ENCODE data around the gene POU2AF2.
"Not testable (repeated sequence)": the region's sequence is repeated elsewhere in the genome, so short reads cannot be mapped to it uniquely, and the experiment has no call there.

The POU2AF2 gene, protein sequence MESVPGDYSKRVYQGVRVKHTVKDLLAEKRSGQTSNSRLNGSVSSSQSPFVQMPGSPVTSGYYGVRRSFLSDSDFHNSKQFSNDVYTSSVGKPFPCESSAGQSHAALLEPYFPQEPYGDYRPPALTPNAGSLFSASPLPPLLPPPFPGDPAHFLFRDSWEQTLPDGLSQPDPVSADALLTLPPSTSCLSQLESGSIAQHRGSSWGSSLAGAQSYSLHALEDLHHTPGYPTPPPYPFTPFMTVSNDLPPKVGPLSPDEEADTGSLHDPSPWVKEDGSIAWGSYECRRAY
- total RNA-seq = 0 reads per million in 4 experiments

DNA sequence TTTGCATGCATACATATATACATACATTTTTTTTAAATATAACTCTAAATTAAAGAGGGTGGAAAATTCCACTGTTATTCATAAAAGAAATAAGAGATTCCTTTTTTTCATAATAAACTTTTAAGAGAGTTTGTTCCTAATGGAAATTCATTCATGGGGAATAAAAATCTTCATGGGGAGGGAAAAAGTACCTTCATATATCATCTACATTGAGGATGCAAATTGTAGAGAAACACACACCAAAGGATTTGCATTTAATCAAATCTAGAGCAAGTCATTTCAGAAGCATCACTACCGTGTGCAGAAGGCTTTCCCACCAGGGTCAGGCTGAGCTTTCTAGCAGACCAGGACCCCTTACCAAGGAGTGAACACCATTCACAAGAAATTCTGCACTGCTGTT is at the start of gene POU2AF2:
TSS of gene POU2AF2 (plus strand) at position 301 of the 400 bp plus-strand sequence. CDS start 129 bp downstream, outside the sequence.
- no peak for DNase-seq

DNA sequence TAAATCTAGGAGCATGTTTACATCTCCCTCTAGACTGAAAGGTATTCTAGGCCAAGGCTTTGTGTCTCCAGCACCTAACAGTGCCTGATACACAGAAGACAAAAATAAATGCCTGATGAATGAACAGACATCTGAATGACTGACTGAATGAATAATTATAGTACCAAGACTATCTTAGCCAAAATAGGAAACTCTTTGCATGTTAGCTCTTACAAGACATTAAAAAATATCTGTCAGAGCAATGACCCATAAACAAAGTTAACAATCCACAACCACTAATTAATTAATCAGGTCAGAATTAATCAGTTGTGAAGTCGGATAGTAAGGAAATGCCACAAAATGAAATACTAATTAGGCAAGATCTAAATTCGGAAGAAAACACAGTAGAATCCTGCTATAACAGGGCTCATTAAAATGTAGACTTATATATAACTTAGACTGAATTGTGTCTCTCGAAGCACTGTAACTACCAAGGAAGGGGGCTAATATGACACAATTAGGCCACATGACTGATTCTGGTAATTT is 45.5 kb upstream of the POU2AF2 start:
- no peak for DNase-seq

DNA sequence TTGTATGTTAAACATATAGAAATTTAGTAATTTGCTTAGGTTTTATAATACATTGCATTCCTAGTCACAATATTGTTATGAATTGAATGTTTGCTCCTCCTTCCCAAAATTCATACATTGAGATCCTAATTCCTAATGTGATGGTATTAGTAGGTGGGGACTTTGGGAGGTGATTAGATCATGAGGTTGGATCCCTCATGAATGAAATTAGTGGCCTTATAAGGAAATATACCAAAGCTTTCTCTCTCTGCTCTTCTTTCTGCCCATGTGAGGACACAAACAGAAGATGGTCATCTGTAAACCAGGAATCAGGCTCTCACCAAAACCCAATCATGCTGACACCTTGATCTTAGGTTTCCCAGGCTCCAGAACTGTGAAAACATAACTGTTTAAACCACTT is 41.3 kb upstream of the POU2AF2 start:
- no peak for DNase-seq

DNA sequence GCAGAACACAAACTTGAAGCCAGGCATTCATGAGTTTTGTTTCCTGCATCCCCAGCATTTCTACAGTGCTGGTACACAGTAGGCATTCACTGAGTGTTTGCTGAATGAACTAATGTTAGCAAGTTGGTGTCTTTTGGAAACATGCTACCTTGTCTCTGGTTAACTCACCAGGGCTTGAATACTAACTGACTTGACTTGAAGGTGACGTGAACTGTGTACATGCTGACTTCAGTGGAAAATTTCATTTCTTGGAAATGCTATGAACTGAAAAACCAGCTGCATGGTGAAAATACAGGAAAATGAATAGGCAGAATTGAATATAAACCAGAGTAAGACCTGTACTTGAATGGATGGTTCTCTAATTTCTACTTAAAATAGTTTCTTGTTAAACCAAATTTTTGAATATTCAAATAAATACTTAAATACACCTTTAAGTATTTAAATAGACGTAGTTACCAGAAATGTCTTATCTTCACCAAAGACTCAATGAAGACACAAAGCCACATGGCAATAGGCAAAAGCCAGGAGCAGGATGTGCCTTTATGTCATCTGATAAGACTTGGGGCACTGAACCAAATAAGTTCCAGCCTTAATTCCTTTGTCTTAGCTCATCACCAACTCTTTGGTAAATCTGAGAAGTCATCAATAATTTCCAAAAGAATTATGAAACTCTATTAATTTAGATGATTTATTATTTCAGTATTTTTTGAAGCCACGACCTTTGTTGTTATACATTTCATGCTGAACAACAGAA is 39.7 kb upstream of the POU2AF2 start:
- no peak for DNase-seq

DNA sequence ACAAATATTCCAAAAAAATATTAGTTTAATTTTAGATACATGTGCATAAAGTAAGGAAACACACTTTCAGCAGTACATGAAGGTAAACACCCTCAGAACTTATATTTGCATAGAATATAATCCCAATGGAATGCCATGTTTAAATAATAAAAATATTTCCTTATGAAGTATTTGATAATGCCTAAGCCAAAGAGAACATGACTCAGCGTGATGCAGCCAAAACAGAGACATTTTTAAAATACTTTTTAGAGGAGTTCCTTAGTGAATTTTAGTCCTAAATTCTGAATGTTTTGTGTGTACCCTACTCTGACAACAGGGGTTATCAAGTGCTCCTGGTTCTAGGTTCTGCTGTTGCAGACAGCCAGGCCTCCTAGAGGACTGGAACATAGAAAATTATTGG is 39.1 kb upstream of the POU2AF2 start:
- no peak for DNase-seq

DNA sequence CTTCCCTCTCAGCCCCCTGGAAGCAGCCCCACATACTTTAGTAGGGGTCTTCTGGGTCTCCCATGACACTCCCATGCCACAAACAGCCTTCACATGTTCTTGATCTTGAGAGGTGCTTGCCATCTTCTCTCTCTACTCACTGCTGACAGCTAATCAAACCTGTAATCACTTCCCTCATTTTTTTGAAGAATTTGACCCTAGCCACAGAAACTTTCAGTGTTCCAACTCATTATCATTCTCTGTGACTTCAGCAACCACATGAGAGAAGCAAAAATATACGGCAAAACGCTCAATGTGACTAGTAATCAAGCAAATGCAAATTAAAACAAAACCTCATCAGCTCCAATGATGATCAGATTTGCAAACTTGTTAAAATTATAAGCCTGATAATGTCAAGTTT is 38.3 kb upstream of the POU2AF2 start:
- no peak for DNase-seq

DNA sequence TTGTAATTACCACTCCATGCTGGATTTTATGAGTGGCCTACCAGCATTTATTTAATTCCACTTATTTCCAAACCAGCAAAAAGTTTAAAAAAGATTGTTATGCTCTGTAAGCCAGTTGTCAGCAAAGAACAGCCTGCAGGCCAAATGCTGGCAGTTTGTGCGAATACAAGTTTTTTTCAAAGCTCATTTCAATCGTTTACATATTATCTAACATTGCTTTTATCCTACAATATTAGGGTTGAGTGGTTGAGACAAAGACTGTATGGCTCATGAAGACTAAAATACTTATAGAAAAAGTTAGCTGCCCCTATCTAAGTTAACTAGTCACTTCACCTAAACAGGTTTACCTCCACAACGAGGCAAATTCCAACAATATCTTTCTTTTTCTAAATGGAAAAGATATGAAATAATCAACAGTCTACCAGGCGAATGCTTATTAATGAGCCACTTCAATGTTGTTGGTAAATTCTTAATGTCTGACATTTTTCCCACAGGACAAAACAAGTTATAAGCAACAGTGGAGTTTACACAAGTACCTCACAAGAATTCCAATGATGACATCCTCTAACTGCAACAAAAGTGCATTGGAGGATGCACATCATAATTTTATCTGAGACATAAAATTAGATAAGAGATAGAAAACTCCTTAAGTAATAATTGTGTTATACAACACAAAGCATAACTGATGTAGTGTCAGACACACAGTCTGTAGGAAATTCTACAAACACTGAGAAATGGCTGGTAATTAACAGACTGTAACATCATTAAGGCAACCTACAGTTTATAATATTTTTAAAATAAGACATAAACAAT is 35.8 kb upstream of the POU2AF2 start:
- DNase-seq = no peak

DNA sequence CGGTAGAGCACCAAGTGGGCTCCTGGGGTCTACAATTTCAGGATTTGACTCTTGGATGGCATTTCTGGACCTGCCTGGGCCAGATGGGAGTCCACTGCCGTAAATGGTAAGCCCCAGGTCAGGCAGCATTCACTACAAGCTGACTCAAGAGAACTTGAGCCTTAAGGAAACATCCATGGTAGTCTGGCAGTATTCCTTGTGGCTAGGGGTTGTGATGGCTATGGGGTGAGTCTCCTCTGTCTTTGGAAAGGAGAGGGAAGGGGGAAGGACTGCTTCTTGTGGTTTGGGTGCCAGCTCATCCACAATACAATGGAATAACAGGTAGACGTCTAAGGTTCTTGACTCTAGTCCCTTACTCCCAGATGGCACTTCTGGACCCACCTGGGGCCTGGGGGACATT is 32.3 kb upstream of the POU2AF2 start:
- DNase-seq = no peak

DNA sequence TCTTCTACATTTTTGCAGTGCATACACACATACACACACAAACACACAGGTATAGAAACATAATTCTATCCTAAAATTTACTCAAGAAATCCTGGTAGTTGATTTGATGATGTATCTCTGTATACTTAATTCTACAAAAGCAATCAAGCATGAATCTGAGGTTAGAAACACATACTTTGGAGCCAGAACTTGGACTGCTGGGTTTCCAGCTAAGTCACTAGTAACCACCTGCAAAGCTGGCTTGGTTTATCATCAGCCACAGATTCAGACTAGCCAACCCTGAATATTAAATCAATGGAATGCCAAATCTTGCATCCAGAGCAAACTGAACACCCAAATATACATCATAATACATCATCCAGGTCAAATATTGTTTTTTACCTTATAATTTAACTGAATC is 24.8 kb upstream of the POU2AF2 start:
- DNase-seq = no peak

DNA sequence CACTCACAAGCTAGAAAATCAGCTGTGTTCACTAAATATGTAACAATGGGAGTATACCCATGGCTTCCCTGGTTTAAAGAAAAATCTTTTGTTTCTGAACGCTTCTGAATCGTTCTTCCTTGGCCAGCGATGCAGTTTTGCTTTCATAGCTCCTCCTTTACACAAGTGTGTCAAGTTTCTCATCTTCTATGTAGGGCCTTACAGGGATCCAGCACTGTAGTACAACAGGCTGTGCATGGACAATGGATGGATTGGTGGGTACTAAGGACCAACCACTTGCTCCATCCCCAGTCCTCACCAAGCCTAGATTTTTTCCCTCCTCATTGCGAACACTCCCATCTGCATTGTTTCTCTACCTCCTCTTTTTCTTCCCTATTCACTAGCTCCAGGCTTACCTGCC is 24.3 kb upstream of the POU2AF2 start:
- DNase-seq = no peak

DNA sequence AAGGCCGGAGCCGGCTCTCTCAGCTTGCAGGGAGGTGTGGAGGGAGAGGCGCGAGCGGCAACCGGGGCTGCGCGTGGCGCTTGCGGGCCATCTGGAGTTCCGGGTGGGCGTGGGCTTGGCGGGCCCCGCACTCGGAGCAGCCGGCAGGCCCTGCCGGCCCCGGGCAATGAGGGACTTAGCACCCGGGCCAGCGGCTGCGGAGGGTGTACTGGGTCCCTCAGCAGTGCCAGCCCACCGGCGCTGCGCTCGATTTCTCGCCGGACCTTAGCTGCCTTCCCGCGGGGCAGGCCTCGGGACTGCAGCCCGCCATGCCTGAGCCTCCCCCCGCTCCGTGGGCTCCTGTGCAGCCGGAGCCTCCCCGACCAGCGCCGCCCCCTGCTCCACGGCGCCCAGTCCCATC is 23.6 kb upstream of the POU2AF2 start:
- not testable (repeated sequence) for DNase-seq

DNA sequence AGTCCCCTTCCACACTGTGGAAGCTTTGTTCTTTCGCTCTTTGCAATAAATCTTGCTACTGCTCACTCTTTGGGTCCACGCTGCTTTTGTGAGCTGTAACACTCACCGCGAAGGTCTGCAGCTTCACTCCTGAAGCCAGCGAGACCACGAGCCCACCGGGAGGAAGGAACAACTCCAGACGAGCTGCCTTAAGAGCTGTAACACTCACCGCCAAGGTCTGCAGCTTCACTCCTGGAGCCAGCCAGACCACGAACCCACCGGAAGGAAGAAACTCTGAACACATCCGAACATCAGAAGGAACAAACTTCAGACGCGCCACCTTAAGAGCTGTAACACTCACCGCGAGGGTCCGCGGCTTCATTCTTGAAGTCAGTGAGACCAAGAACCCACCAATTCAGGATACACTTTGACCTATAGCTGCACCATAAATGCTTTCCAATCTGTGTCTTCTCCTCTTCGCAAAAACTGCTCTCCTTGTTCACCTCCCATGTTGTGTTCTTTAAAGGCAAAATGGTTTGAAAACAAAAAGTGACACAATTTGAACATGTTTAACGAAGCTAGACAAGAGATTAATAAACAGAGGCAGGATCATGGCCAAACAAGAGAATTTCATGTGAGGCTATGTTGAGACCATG is 22.6 kb upstream of the POU2AF2 start:
- not testable (repeated sequence) for DNase-seq

DNA sequence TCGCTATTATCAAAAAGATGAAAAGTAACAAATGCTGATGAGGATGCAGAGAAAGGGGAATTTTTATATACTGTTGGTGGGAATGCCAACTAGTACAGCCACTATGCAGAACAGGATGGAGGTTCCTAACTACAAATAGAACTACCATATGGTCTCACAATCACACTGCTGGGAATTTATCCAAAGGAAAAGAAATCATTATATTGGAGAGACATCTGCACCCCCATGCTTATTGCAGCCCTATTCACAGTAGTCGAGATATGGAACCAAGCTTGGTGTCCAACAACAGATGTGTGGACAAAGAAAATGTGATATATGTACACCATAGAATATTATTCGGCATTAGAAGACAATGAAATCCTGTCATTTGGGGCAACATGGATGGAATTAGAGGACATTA is 19.6 kb upstream of the POU2AF2 start:
- DNase-seq = no peak

DNA sequence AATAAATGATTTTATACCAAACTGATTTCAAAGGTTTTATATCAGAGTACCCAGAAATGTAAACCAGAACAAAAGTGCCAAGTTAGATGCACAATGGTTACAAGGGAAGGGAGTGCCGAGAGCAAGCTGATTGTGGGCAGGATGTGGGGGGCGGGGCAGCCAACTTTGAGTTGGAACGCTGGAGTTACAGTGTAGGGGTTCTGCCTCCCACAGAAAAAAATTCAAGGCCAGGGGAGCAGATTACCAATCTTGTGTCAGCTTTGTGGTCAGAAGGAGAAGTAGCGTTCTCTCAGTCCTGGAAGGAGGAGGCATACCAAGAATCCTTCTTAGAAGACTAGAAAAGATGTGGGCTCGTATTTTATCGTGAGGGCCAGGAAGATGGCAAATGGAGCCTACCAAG is 15.9 kb upstream of the POU2AF2 start:
- DNase-seq = no peak

DNA sequence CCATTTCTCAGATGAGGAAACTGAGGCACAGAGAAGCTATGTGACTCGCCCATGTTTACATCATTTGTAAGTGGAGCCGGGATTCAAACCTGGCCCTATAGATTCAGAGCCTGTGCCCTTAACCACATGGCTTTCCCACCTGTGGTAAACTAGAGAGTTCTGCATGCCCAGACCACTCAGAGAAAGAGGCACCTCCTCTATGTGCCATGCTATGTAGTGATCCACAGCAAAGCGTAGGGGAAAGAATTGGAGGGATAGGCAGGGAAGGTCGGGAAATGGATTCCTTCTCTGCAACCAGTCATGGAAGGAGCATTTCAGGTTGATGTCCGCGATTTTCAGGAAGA is 15.4 kb upstream of the POU2AF2 start:
- no peak for DNase-seq

DNA sequence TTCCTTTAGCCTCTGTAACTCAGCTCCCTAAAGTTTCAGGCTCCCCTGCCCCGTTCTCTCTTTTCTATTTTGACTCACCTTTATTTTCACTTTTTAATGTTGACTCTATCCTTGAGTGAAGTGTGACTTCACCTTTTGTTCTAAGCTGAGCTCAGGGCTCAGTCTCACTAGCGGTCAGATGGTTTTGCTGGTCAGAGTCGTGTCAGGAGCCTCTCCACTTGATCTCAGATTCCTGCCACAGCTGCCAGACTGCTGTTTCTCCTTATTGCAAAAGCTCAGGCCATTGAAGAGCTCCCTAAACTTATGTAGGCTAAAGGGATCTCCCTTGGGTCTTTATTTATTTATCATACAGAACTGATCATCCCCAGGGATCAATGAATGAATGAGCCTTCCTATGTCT is 13.7 kb upstream of the POU2AF2 start:
- no peak for DNase-seq

DNA sequence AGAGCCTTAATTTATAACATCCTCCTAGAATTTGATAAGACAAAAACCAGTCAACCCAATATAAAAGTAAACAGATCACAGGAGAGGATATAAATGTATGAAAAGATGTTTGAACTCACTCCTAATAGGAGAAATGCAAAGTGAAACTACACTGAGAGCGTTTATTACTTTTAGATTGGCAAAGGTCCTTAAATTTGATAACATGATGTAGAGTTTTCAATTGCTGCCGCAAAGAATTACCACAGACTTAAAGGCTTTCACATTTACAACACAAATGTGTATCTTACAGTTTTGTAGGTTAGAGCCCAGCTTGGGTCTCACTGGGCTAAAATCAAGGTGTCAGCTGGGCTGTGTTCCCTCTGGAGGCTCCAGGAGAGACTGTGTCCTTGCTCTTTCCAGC is 9.1 kb upstream of the POU2AF2 start:
- DNase-seq = no peak

DNA sequence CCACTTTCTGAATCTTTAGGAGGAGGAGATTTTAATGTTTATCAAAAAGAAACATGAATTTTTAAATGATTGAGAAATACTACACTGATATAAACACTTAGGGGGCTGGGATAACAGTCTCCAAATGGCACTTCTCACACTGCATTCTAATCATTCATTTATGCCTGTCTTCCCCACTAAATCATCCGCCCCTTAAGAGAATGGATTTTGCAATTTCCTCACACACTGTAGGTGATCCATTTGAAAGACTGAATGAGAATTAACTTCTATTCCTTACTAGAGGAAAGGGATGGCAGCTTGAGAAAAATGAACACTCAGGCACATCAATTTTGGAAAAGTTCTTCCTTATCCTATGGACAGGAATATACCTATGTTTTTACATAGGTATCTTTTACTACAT is 7.6 kb upstream of the POU2AF2 start:
- no peak for DNase-seq

DNA sequence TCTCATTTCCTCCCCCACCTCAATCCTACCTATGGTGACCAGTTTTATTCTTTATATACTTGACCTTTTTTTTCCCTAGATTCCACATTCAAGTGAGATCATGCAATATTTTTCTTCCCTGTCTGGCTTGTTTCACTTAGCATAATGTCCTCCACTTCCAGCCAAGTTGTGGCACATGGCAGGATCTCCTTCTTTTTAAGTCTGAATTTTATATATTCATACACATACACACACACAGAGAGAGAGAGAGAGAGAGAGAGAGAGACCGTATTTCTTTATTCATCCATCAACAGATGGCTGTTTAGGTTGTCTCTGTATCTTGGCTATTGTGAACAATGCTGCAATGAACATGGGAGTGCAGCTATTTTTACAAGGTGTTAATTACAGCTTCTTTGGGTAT is 1.4 kb downstream of the POU2AF2 start:
- DNase-seq = no peak

DNA sequence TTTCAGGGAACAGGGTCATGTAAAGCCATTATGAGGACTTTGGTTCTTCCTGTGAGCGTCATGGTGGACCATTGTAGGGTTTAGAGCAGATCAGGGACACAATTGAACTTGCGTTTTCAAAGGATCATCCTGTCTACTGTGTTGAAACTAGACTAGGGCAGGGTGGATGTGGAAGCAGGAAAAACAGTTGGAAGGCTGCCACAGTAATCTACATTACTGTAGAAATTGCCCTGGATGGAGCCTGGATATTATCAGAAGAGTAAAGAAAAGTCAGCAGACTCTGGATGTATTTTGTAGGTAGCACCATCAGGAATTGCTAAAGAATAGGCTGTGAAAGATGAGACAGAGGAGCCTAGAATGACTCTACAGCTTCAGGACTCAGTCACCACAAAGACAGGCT is 5.4 kb downstream of the POU2AF2 start:
- no peak for DNase-seq

DNA sequence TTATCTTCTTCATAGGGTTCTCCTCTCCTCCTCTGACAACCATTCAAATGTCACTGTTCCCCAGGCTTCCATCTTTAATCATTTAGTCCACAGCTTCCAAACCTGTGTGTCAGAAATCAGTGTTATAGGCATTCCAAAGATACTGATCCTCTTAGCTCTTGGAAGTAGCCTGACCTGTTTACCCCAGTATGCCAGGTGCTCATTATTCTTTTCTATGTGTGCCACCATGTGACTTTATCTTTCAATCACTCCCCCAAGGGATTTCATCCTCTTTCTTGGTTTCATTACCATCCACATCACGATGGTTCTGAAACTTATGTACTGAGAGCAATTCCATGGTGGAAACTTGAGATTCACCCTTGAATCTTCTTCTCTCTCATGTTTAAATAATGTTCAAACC is 7.6 kb downstream of the POU2AF2 start:
- no peak for DNase-seq

DNA sequence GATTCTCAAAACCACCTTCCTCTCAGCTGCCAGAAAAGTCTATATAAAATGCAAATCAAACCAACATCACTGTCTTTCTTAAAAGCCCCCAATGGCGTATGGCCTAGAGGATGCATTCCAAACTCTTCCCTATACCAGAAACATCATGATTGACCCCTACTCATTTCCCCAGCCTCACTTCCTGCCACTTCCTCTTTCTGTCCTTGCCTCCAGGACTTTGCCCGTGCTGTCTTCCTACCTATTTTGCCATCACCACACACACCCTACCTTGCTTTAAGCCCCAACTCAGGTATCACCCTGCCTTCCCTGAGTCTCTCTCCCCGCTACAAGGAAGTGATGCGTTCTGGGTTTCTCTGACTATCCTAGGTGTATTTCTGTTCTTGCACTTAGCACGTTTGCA is 8.1 kb downstream of the POU2AF2 start:
- no peak for DNase-seq

DNA sequence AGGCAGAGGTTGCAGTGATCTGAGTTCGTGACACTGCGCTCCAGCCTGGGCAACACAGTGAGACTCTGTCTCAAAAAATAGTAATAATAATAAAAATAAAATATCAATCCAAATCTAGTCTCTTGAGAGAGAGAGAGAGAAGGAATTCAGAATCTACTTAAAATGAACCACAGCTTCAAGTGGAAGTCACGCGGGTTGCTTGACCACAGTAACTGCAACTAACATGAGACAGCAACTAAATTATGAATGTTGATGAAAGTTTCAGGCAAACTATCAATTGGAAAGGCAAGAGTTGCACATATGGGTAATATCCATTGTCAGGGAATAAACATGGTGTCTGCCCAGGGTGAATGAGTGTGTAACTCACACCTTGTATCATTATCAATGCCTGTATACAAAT is 12.5 kb downstream of the POU2AF2 start:
- no peak for DNase-seq
